Right renal cortex interstitium (tissue), 3 donors: ENCODE measurements around the gene ZNF236. TPM values are rescaled to one million over a fixed set of nuclear protein-coding genes. Genes with fewer than 3 reads are reported as not detected.

Experiments
- DNase-seq, 3 donors: peaks; one replicate each; pipeline ENCODE4 v3.0.0-alpha.2; 2013; ENCODE audit warnings: low read depth in 3 of 3, low spot score in 2 of 3
- polyA plus RNA-seq, 3 donors: library from polyadenylated mRNA; unstranded; fragments of 120-200 nt; gene quantifications; one replicate each; pipeline ENCODE4 v1.2.1, GENCODE V29; 2013; ENCODE audit not compliant: insufficient read length in 3 of 3

The ZNF236 gene
- polyA plus RNA-seq, 3 donors, result 9.3 to 10.9 (median 9.6) TPM

DNA sequence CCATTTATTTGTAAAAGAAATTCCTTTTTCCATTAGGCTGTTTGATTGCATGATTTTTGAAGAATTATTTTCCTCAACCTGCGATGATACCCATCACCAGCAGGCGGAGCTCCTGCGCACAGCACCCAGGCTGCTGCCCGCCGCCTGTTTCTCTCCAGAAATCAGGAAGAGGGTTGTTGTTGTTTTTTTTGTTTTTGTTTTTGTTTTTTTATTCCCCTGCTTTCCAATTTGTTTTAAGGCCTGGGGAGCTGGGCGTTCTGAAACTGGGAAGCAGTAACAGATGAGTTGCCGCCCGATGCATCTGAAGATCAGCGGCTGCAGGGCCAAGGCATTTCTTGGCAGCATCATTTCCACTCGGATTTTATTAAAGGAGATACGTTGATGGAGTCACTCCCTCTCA lies 178.2 kb downstream of the ZNF236 start:
- DNase-seq, result no peak

DNA sequence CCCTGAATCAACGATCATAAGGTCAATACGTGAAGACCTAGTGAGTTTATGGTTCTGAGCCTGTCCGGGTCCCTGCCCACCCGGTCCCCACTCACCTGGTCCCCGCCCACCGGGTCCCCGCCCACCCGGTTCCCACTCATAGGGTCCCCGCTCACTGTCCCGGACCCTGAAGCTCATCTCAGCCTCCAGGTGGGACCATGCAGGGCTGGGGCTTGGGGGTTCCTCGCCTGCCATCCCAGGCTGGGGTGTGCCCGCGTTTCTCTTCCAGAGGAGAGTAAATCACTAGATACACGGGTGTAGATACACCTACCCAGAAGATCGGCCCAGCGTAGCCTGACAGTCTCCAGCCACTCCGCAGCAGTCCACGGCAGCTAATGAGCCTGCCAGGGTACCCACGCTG lies 178.7 kb downstream of the ZNF236 start:
- no peak for DNase-seq

DNA sequence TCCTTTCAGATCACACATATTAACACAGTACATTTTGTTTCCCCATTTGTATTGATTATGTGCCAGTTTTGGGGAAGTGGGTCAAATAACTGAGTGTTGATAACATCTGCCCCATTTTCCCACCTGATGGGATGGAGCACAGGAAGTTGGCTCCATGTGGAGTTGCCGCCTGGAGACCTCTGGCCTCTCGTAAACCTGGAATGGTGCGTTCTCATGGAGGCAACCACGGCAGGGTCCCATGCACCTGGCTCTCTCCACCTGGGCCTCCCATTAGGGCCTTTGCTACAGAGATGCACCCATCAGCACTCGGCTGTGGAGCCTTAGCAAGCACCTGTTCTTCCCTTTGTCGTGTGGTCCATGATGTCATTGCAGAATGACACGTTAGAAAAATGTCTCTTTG lies 179.6 kb downstream of the ZNF236 start:
- DNase-seq, result no peak

DNA sequence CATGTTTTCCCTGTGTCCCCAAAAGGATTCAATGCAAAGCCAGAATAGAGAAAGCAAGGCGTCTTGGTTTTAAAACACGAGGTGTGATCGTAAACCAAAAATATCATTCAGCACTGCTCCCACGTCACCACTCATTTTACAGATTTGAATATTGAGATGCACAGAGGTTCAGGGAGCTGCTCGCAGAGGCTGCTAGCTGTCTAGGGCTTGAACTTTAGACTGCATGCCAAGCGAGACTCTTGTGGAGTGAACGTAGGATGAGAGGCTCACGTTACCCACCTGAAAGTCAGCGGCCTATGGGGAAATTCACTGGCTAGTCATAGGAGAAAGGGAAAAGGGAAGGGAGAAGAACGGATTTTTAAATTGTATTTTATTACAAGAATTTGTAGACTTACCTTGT lies 180.1 kb downstream of the ZNF236 start:
- no peak for DNase-seq

DNA sequence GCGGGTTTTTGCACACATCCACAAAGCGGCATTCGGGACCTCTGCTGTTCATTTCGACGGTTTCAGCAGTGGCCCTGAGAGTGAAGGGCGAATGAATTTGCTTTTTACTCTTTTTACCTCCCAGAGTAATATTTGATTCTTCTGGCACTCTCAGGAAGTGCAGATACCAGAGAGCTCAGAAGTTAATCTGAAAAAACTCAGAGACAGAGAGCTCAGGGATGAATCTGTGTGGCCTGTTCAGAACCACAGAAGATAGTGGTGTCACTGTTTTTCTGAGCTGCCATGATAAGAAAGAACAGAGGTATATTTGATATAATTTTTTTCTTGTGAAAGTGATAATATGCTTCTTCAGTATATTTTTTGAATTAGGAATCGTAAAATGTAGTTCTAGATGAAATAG lies 181.0 kb downstream of the ZNF236 start:
- DNase-seq, result no peak

DNA sequence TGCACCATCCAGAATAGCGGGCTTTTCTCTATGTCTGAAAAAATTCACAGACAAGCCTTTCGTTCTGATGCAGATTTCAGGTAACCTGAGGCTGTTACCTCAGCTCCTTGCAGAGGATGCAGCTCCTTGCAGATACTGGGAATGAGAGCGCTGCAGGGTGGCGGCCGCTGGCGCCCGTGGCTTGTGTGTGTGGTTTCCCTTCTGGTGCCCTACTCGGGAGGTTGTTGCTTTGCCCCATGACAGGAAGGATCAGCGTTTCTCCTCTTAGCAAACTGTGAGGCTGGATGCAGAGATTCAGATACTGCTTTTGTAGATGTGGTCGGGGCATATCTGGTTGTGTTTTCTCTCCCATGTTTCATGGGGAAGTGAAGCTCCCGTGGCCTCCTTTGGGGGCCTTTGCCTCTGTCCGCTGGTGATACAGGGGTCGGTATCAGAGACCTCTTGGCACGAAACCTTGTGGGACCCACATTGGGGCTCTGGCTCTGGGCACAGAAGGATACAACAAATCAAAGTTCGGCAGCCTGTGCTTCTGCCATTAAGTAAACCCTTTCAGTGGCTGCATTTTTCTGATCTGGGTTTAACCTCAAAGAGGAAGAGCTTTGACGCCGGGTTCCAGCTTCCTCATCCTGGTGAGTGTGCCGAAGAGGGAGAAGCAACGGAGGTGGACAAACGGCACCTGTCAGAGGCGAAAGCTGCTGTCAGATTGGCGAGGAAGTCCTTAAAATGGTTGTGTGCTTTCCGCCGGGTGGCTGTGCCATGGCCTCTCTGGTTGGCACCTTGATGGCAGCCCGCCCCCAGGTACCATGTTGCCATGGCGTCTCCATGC lies 182.4 kb downstream of the ZNF236 start:
- DNase-seq, result no peak

DNA sequence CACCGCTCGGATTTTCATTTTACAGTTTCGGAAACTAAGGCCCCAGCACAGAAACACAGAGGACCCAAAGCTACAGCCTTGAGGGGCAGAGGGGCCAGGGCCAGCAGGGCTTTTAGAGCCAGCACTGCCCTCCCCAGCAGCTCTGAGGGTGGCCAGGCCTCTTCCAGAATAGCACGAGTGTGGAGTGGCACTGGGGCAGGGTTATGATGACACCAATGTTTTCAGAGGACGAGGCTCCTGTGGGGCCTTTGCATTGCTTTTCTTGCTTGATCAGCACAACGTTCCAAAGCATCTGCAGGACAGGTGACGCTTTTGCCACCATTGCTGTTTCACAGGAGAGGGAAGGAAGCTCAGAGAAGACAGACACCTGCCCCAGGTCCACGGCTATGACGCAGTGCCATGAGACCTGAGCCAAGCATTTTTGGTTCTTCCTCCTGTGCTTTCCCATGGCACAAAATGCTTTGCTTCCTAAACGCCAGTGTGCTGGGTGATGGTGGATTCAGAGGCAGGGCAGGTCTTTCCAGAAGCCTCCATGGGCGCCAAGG lies 183.4 kb downstream of the ZNF236 start:
- DNase-seq, result no peak

DNA sequence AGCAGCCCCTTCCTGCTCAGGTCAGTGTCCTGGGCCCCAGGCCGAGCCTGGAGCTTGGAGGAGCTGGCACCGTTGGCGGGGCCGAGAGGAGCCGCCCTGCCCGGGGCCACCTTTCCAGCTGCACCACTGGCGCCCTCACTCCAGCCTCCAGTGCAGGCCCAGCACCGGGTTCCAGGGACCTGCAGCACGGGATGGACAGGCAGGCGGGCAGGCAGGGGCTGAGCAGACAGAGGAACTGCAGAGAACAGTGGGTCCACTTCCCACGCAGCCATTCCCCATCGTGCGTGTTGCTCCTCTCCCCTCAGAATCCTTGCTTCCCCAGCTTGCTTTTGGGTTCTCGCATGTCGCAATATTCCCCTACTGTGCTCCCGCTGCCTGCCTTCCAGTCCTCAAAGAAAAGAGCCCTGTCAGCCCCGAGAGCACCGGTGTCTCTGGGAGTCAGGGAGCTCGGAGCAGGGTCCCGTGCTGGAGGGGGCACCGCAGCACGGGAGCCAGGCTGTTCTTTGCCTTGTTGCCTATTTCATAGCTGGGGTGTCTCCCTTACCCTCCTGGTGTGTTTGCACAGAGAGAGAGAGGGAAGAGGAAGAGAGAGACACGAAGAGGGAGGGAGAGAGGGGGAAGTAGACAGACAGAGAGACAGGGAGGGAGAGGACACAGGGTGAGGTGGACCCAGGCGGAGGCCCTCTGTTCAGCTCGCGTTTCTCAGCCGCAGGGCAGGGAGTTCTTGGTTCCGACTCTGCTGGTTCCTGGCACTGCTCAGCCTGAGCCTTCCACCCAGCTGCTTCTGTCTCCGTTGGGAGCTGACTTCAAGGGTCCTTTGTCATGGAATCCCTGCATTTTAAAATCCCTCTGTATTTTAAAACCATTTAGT lies 184.2 kb downstream of the ZNF236 start:
- no peak for DNase-seq

DNA sequence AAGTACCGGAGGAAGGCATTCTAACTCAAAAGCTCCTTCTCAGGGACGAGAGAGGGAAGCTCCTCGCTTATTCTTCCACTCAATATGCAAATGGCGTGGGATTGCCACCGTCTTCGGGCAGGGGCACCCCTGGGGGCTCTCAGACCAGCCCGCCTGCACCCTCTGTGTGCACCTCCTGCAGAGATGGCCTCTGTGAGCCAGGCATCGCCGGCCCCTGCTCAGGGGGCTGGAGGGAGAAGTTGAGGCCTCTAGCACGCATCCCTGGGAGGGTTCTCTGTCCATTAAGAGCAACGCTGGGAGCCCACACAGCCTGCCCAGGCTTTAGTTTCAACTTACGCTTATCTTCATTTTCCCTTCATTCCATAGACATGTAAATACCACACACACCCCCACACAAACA lies 184.9 kb downstream of the ZNF236 start:
- no peak for DNase-seq

DNA sequence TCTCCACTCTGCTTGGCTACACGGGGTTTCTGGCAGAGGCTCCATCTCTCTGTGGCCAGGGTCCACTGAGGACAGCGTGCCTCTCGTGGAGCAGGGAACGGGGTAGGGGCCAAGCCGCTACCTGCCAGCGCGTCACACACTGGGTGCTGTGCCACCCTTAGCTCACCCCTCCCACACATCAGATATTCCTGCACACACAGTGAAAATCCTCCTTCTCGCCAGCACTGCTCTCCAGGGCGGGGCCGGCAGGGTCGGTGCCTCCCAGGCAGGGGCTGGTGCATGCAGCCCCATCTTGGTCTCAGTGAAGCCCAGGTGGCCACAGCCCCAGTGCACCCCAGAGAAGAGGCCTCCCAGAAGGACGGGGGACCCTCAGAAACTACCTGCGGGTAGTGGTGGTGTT lies 185.6 kb downstream of the ZNF236 start:
- no peak for DNase-seq

DNA sequence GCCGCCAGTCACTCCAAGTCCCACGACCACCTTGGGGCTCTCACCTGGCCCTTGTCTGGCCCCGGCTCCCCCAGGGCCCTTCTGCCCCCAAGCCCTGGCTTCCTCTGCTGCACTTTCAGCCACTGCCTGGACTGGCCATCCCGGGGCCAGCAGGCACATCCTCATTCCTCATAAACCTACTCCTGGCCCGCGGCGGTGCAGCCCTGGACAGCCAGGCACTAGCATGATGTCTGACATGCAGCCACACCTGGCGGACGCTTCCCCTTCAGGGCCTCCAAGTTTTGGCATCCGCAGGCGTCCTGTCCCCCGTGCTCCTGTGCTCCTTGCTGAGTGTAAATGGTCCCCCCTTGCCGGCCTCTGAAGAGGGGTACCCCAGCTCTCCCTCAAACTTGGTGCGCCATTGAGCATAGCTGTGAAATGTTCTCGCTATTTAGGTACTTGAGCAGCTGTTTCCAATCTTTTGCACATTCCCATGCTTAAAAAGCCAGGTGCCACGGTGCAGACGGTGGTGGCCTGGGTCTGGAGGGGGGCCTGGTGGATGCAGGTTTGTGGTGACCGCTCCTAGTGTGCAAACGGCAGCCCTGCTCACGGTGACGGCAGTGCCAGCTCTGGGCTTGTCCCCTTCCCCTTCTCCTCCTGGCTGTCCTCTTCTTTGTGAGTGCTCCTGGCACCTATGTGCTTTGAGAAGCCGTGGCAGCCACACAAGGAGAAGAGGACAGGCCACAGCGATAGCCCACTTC lies 186.4 kb downstream of the ZNF236 start:
- no peak for DNase-seq

DNA sequence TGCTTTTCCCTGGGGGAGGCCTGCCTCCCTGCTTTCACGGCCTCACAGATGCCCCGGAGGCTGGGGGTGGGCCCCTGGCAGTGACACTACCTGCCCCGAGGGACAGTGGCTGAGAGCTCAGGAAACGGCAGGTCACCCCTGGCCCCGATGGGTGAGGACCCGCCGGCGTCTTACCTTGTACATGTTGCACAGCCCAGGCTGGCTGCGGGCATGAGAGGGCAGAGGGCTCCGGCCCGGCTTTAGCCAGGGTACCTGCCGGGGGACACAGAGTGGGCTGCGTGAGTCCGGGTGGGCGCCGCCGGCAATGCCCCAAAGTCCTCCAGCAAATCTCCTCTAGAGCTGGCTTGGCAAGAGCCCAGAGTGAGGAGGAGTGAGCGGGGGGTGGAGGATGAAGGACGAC lies 187.3 kb downstream of the ZNF236 start:
- no peak for DNase-seq

DNA sequence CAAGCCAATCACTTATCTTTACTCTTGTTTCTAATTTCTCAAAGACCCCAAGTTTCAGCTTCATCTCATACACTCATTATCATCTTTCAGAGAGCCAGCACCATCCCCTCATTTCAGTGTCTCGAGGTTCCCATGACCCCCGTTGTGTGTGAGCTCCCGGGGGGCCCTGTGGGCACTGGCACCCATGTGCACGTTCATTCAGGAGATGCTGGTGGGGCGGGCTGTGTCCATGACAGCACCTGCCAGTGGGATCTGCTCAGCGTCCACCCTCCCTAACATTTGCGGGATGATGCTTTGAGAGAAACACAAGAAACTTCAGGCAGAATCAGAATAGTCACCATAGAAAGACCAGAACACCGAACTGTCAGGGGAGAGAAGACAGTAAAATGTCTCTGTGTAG lies 189.8 kb downstream of the ZNF236 start:
- DNase-seq, result no peak

DNA sequence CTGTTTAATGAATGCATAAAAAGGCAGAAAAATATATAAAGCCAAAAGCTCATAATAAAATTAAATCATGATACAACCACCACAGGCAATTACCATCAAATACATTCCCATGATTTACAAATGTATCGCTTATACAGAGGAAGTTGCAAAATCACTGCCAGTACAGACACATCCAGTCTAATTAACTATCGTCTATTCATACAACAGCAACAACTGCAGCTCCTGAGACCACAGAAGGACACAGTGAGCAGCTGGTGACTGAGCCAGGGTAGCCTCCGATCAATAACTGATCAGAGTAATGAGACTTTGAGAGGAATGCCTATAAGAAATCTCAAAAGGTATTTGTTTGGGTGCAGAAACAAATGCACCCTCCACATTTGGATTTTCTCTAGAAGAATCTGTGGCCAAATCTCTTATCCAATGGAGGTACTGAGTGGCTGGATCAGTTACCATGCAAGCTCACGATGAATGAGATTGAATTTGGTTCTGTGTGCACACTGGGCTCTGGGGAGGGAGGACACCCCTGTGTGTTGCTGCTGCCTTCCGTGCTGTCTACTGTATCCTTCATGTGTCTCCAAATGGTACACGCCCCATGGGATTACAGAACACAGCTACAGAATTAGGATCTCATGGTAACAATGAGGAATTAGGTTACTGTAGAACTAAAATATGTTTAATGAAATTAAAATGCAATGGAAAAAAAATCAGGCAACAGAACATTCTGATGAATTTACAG lies 190.6 kb downstream of the ZNF236 start:
- DNase-seq, result no peak

DNA sequence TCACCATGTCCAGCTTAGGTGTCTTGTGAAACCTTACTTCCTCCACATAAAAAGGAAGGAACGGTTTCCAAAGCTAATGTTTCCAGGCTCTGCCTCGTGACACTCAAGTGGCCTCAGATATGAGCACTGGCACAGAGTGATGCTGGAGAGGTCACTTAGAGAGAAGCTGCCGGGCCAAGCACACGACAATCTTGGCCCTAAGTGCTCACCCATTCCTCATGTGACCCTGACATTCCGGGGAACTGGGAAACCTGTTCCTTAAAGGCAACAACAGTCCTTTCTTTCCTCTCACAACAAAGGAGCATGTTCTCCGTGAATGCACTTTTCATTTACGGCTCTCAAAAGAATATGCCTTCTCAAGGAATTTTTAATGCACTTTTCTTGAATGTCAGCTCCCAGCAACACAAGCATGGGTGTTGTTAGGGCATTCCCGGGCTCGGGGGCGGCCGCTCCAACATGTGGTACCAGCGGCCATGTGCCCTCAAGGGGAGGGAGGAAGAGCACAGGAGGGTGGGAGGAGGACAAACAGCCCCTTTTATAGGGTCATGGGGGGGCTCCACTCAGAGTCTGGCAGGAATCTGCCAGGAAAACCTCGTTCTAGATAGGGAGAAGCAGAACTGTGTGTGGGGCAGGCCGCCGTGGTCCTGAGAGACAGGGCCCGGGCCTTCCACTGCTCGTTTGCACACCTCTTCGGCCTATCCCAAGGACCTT lies 191.6 kb downstream of the ZNF236 start:
- no peak for DNase-seq

DNA sequence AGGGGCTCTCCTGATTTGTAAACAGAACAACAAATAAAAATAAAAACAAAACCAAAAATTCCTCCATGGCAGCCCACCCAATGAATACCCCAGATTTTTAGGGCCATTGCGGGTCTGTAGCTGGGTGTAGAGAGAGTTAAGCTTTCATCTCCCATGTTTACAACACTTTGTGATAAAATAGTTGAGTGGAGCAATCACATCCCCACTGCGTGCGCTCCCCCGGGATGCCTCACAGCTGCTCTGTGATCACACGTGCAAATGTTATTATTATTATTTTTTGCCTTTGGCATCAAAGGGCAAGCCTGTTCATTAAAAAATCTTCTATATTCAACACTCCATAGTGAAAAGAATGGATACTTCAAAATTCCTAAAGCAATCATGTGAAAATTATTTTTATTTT lies 192.2 kb downstream of the ZNF236 start:
- DNase-seq, result no peak

DNA sequence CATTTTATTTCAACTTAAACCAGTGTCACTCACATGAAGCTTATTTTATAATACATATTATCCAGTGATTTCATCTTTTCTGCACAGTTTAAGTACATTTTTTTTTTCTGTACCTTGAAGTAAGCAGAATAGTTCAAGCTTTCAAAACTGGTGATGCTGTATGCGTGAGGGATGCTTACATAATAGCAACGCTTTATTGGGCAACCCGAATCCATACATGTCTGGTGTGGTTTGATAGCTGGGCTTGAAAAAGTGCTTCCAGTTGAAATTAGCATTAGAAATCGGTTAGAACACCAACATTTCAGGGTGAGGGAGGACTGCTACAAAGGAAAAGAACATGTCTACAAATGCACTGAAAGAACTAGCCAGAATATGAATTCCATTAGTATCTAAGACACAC lies 192.8 kb downstream of the ZNF236 start:
- DNase-seq, result no peak

DNA sequence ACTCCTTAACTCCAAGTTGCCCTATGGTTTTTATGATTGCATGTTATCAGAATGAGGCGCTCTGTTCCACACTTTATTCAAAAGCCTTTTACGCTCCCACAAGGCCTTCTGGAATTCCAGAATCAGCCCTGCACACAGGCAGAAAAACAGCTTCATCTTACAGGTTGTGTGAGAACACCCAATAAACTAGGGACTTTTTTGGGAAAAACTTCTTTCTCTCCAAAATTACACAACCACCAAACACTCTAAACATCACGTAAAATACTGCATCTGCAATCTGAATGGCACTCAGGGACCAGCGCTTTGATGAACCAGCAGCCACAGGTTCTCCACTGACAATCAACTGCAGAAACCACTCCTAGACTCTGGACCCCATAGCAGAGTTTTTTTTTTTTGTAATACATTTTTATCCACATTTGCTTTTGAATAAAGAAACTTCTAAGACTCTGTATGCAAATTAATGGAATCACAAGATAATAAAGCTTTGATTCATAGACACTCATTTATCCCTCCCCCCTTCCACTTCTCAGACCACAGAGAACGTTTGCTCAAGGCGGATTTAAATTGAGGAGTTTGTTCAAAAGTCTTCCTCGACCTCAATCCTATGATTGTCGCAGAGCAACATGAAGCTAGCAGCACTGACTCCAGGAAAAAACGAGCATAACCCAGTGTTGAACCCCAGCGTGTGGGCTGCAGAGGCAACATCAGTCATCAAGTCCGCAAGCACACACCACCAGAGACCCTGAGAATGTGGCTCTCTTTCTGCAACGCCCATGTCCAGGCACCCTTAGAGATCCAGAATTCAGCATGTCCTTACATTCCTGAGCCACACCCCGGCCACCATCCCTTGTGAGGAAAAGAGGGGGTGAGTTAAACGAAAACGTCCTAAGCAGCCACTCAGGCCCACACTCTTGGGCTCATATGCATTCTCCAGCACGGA lies 193.7 kb downstream of the ZNF236 start:
- no peak for DNase-seq

DNA sequence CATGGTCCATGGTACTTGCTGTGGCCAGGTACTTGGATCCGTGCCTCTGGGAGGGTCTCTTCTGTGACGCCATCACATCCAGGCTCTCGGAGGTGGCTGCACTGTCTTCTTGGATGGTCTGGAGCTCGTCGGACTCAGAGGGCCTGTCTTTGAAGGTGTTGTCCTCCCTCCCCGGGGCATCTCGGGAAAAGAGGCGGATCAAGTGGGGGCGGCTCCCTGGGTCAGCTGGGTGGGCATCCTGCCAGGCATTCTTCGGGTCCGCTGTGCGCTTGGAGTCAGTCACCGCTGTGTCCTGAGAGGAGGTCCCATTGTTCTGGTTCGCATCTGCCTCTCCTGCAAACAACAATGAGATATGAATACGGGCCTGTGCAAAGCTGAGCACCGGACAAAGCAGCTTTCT lies 194.6 kb downstream of the ZNF236 start:
- DNase-seq, result no peak
